Measurements from ENCODE around the gene THEMIS2.
"Not testable (repeated sequence)": the region's sequence is repeated elsewhere in the genome, so short reads cannot be mapped to it uniquely, and the experiment has no call there.

Gene THEMIS2

GRCh38 chr1:27863538-27863915 is 8.8 kb upstream of the THEMIS2 start:
- DNase-seq = peak; percentile 91

GRCh38 chr1:27864264-27864895 is 8.0 kb upstream of the THEMIS2 start:
- peak; percentile 91 for DNase-seq

- peak; percentile 88 for DNase-seq
These were observed 6.5 kb upstream of the THEMIS2 start for GRCh38 chr1:27865821-27866220.

GRCh38 chr1:27868556-27868931 is 3.8 kb upstream of the THEMIS2 start:
- DNase-seq = no peak

- DNase-seq = peak; percentile 62
These were observed 3.2 kb upstream of the THEMIS2 start for GRCh38 chr1:27868932-27869718.

- DNase-seq = no peak
These were observed 2.6 kb upstream of the THEMIS2 start for GRCh38 chr1:27869719-27870085.

GRCh38 chr1:27871076-27871475 is 1.3 kb upstream of the THEMIS2 start:
- not testable (repeated sequence) for DNase-seq

- DNase-seq = peak; percentile 77
These were observed 633 bp downstream of the THEMIS2 start for GRCh38 chr1:27872802-27873551.

- DNase-seq = peak; percentile 92
These were observed 1.5 kb downstream of the THEMIS2 start for GRCh38 chr1:27873671-27874384.

GRCh38 chr1:27876341-27877114 is 4.2 kb downstream of the THEMIS2 start:
- no peak for DNase-seq

GRCh38 chr1:27877115-27877416 is 4.7 kb downstream of the THEMIS2 start:
- DNase-seq = no peak

GRCh38 chr1:27878039-27878438 is 5.7 kb downstream of the THEMIS2 start:
- no peak for DNase-seq

- DNase-seq = no peak
These were observed 6.5 kb downstream of the THEMIS2 start for GRCh38 chr1:27878787-27879335.

GRCh38 chr1:27879374-27880082 is 7.2 kb downstream of the THEMIS2 start:
- no peak for DNase-seq

GRCh38 chr1:27882543-27882903 is 10.2 kb downstream of the THEMIS2 start:
- DNase-seq = no peak

- DNase-seq = no peak
These were observed 11.2 kb downstream of the THEMIS2 start for GRCh38 chr1:27883536-27883935.

GRCh38 chr1:27884006-27884954 is 11.9 kb downstream of the THEMIS2 start:
- peak; percentile 91 for DNase-seq

- peak; percentile 94 for DNase-seq
These were observed 12.8 kb downstream of the THEMIS2 start for GRCh38 chr1:27885114-27885528.

- DNase-seq = peak; percentile 98
These were observed 13.4 kb downstream of the THEMIS2 start for GRCh38 chr1:27885621-27886352.

- no peak for DNase-seq
These were observed 14.0 kb downstream of the THEMIS2 start for GRCh38 chr1:27886353-27886679.

Data from inflammatory macrophage treated with lipopolysaccharide for 4 hours (primary cell).